ENCODE measurements around the gene RPS15.

GRCh38 chr19:1425102-1425837 is 12.9 kb upstream of the RPS15 start:
- TF ChIP-seq CTCF (IDR thresholded peaks at IDR 0.05; ENCODE audit: low read length) (no peak), EZH2phosphoT487 (IDR thresholded peaks at IDR 0.05; ENCODE audit: low read length) (no peak), EZH2 (optimal IDR thresholded peaks at IDR 0.05; ENCODE audit: low read depth, low read length) (no peak)

Data from MM.1S (cell line).